GM21717 (cell line): ENCODE measurements around the gene TXNDC16.

Source experiments
- ATAC-seq: cut with Tn5 transposase; IDR thresholded peaks from one replicate; pipeline ENCODE4 v1.9.1; 2021; ENCODE audit warnings: mild to moderate bottlenecking, moderate library complexity; ENCODE audit not compliant: unreplicated experiment

The TXNDC16 gene

DNA sequence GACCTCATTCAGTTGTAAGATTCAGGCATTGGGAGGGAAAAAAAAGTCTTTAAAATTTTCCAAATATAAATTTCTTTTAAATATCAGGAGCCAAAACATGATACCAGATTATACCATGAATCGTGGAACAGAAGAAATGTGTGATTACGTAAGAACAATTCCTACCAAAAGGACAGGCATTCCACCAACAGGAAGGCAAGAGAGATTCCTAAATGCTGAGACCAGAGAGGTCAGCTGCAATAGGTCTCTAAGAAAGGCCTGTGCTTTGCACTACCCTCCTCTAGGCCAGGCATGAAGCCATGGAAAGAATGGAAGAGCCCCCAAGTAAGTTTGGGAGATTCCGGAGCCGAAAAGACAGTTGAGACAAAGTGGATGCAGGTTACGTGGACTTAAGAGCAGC lies 154.5 kb downstream of the TXNDC16 start:
- no peak for ATAC-seq

DNA sequence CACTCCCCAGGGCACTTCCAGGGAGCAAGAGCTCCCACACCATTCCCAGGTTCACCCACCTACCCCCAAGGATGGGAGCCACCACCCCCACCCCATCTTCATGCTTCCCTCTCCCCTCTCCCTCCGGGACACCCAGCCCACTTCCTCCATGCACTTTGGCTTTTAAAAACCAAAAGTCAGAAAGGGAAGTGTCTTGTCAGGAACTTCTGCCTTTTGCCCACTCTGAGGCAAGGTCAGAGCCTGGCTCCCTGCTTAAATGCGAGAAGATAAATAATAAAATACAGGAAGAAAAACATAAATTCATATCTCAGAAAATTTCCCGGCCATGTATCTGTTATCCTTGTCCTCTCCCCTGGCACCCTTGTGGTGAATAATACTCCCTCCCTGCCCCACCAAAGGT lies 156.6 kb downstream of the TXNDC16 start:
- no peak for ATAC-seq

DNA sequence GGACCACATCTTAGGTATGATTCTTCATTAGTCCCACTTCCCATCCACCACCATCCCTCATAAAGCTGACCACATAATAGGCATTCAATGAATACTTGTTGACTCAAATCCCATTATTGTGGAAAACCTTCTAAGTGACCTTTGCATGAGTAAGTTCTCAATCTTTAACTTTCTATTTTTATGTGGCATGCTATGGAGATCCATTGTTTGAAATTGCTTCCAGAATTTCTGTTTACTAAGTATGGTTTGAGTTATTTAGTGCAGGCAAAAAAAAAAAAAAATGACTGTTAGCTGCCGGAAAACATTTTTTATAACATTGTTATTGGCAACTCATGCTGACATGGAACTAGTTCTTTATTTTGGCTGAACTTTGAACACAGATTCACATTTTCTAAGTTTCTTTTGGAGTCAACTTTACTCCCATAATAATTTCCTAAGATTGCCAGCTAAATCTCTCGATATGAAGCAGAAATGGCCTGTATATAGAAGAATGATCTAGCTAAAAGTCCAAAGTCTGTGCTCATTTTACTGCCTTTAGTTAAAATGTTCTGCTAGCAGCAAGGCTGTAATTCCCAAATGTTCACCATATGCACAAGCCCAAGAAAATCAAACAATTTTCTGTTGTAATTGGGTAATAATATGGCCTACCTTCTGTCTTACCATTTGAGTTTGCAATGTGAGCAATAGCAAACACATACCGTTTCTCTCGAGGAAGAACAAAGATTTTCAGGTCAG lies 160.3 kb downstream of the TXNDC16 start:
- ATAC-seq = no peak
